ENCODE data around the gene CDH11.

GRCh38 chr16:64925166-64925565 is 196.7 kb downstream of the CDH11 start:
- TF ChIP-seq CTCF (conservative IDR thresholded peaks at IDR 0.05; ENCODE audit: low read length) (no peak), EZH2phosphoT487 (IDR thresholded peaks at IDR 0.05; ENCODE audit: borderline replicate concordance) (no peak)

Data from Loucy (cell line).